ENCODE measurements around the gene LRRTM4. TPM values are rescaled to one million over a fixed set of nuclear protein-coding genes. Genes with fewer than 3 reads are reported as not detected.
"Not testable (repeated sequence)": the region's sequence is repeated elsewhere in the genome, so short reads cannot be mapped to it uniquely, and the experiment has no call there.

The LRRTM4 gene
- total and polyA plus RNA-seq, 7 experiments from 2014 or later = not detected

DNA sequence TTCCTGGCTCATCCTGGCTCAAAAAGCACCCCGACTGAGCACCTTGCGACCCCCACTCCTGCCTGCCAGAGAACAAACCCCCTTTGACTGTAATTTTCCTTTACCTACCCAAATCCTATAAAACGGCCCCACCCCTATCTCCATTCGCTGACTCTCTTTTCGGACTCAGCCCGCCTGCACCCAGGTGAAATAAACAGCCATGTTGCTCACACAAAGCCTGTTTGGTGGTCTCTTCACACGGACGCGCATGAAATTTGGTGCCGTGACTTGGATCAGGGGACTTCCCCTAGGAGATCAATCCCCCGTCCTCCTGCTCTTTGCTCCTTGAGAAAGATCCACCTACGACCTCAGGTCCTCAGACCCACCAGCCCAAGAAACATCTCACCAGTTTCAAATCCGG, 433.8 kb downstream of the LRRTM4 start:
- H3K4me1 ChIP-seq (ENCODE audit: control insufficient read depth in 2 of 2, insufficient read depth in 2 of 2, low read length in 2 of 2); CTCF ChIA-PET; H3K36me3 ChIP-seq (ENCODE audit: control insufficient read depth in 2 of 3, insufficient read depth in 3 of 3, low read length in 3 of 3); H3K4me1 Mint-ChIP-seq; H3K27ac Mint-ChIP-seq; H3K4me3 Mint-ChIP-seq; ATAC-seq; H3K9me3 ChIP-seq (ENCODE audit: control insufficient read depth in 2 of 3, low read length in 3 of 3); H3K27ac ChIP-seq (ENCODE audit: low read depth, low read length); H3K4me3 ChIP-seq (ENCODE audit: low read length); POLR2A ChIA-PET; DNase-seq; H3K36me3 Mint-ChIP-seq; H3K27me3 ChIP-seq (ENCODE audit: control insufficient read depth in 2 of 2, insufficient read depth in 2 of 2, low read length in 2 of 2); intact Hi-C loops (cut with micrococcal nuclease): not testable (repeated sequence)
- peaks cover 0 to 16% (median 10%) of the 10 kb centered on the region in 11 donors for H3K9me3 Mint-ChIP-seq
- H3K27me3 Mint-ChIP-seq = peaks cover 0 to 23% (median 4%) of the 10 kb centered on the region in 5 donors

GRCh38 chr2:77087987-77088414, 434.2 kb downstream of the LRRTM4 start:
- no peaks in the 10 kb centered on the region for H3K27me3 ChIP-seq (ENCODE audit: control insufficient read depth in 2 of 2, insufficient read depth in 2 of 2, low read length in 2 of 2)
- POLR2A ChIA-PET = no interaction called here
- Mint-ChIP-seq H3K4me1 (no peaks in the 10 kb centered on the region), H3K36me3 (no peaks in the 10 kb centered on the region), H3K4me3 (no peak overlapping the region), H3K27ac (no peak overlapping the region), H3K27me3 (peaks cover 0 to 23% (median 4%) of the 10 kb centered on the region in 5 donors), H3K9me3 (peaks cover 0 to 16% (median 8%) of the 10 kb centered on the region in 11 donors)
- intact Hi-C loops (cut with micrococcal nuclease) = no loop called here
- H3K4me1 ChIP-seq (ENCODE audit: control insufficient read depth in 2 of 2, insufficient read depth in 2 of 2, low read length in 2 of 2) = no peaks in the 10 kb centered on the region
- H3K36me3 ChIP-seq (ENCODE audit: control insufficient read depth in 2 of 3, insufficient read depth in 3 of 3, low read length in 3 of 3) = no peaks in the 10 kb centered on the region
- H3K4me3 ChIP-seq (ENCODE audit: low read length) = no peak overlapping the region
- DNase-seq (no peak), ATAC-seq (no peak)
- CTCF ChIA-PET = no interaction called here
- no peak overlapping the region for H3K27ac ChIP-seq (ENCODE audit: low read depth, low read length)
- peaks cover 0 to 4% (median 0%) of the 10 kb centered on the region in 3 experiments for H3K9me3 ChIP-seq (ENCODE audit: control insufficient read depth in 2 of 3, low read length in 3 of 3)

DNA sequence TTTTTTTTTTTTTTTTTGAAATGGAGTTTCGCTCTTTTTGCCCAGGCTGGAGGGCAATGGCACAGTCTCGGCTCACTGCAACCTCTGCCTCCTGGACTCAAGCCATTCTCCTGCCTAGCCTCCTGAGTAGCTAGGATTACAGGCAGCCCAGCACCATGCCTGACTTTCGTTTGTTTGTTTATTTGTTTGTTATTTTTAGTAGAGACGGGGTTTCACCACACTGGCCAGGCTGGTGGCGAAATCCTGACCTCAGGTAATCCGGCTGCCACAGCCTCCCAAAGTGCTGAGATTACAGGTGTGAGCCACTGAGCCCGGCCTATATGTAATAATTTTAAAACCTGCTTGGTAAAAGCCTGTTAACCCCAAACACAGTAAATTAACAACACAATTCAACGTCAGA, 435.7 kb downstream of the LRRTM4 start:
- Mint-ChIP-seq H3K27ac (no peak overlapping the region), H3K36me3 (no peaks in the 10 kb centered on the region), H3K4me1 (no peaks in the 10 kb centered on the region), H3K4me3 (no peak overlapping the region), H3K9me3 (peaks cover 0 to 16% (median 6%) of the 10 kb centered on the region in 11 donors), H3K27me3 (peaks cover 0 to 23% (median 4%) of the 10 kb centered on the region in 5 donors)
- H3K4me1 ChIP-seq (ENCODE audit: control insufficient read depth in 2 of 2, insufficient read depth in 2 of 2, low read length in 2 of 2) = peaks cover 0 to 3% of the 10 kb centered on the region in 2 donors
- H3K27me3 ChIP-seq (ENCODE audit: control insufficient read depth in 2 of 2, insufficient read depth in 2 of 2, low read length in 2 of 2) = no peaks in the 10 kb centered on the region
- DNase-seq (no peak), ATAC-seq (no peak)
- intact Hi-C loops (cut with micrococcal nuclease) = no loop called here
- POLR2A ChIA-PET = no interaction called here
- H3K4me3 ChIP-seq (ENCODE audit: low read length) = no peak overlapping the region
- H3K36me3 ChIP-seq (ENCODE audit: control insufficient read depth in 2 of 3, insufficient read depth in 3 of 3, low read length in 3 of 3) = no peaks in the 10 kb centered on the region
- H3K9me3 ChIP-seq (ENCODE audit: control insufficient read depth in 2 of 3, low read length in 3 of 3) = peaks cover 0 to 4% (median 0%) of the 10 kb centered on the region in 3 experiments
- CTCF ChIA-PET = no interaction called here
- no peak overlapping the region for H3K27ac ChIP-seq (ENCODE audit: low read depth, low read length)

DNA sequence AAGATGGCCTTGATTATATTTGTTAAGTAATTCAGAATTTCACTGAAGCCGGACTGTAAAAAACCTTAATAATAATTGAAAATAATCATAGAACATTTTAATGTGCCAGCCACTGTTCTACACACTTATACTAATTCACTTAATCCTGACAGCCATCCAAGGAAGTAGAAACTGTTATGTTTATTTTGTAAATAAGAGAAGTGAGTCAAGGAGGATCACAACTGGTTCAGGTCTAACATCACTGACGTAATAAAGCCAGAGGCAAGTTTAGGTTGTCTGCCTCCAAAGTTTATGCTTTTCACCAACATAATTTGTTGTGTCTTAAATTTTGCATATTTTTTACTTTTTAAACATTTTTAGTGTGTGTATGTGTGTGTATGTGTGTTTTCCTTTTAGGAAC, 436.1 kb downstream of the LRRTM4 start:
- Mint-ChIP-seq H3K27me3 (peaks cover 0 to 23% (median 4%) of the 10 kb centered on the region in 5 donors), H3K4me1 (no peaks in the 10 kb centered on the region), H3K9me3 (peaks cover 0 to 16% (median 6%) of the 10 kb centered on the region in 11 donors), H3K4me3 (no peak overlapping the region), H3K27ac (no peak overlapping the region), H3K36me3 (no peaks in the 10 kb centered on the region)
- DNase-seq = no peak
- ChIA-PET CTCF (no interaction called here), POLR2A (no interaction called here)
- H3K27me3 ChIP-seq (ENCODE audit: control insufficient read depth in 2 of 2, insufficient read depth in 2 of 2, low read length in 2 of 2) = no peaks in the 10 kb centered on the region
- no peak overlapping the region for H3K4me3 ChIP-seq (ENCODE audit: low read length)
- H3K36me3 ChIP-seq (ENCODE audit: control insufficient read depth in 2 of 3, insufficient read depth in 3 of 3, low read length in 3 of 3) = no peaks in the 10 kb centered on the region
- peaks cover 0 to 3% of the 10 kb centered on the region in 2 donors for H3K4me1 ChIP-seq (ENCODE audit: control insufficient read depth in 2 of 2, insufficient read depth in 2 of 2, low read length in 2 of 2)
- H3K9me3 ChIP-seq (ENCODE audit: control insufficient read depth in 2 of 3, low read length in 3 of 3) = peaks cover 0 to 4% (median 0%) of the 10 kb centered on the region in 3 experiments
- intact Hi-C loops (cut with micrococcal nuclease) = no loop called here
- H3K27ac ChIP-seq (ENCODE audit: low read depth, low read length) = no peak overlapping the region
- ATAC-seq = no peak

DNA sequence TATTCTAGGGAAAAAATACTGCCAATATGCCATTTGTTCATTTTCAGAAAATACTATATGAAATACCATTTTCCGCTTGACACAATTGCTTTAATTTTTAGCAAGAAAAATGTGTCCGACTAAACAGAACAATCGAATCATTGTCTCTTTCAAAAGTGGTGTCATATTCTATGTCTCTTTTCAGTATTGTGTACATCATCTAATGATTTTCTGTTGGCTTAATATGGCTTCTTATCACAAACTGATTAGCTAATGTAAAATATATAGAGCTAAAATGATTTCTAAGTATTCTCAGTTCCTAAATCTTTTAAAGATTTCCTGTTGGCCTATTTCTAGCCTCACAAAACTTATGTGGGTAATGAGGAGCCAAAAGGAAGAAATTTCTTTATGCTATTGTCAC, 436.6 kb downstream of the LRRTM4 start:
- Mint-ChIP-seq H3K4me3 (no peak overlapping the region), H3K9me3 (peaks cover under 1 to 16% (median 8%) of the 10 kb centered on the region in 11 donors), H3K27ac (no peak overlapping the region), H3K36me3 (no peaks in the 10 kb centered on the region), H3K4me1 (no peaks in the 10 kb centered on the region), H3K27me3 (peaks cover 0 to 22% (median 4%) of the 10 kb centered on the region in 5 donors)
- Histone ChIP-seq H3K36me3 (ENCODE audit: control insufficient read depth in 2 of 3, insufficient read depth in 3 of 3, low read length in 3 of 3) (no peaks in the 10 kb centered on the region), H3K9me3 (ENCODE audit: control insufficient read depth in 2 of 3, low read length in 3 of 3) (peaks cover 0 to 4% (median 0%) of the 10 kb centered on the region in 3 experiments), H3K4me3 (ENCODE audit: low read length) (no peak overlapping the region), H3K4me1 (ENCODE audit: control insufficient read depth in 2 of 2, insufficient read depth in 2 of 2, low read length in 2 of 2) (peaks cover 0 to 3% of the 10 kb centered on the region in 2 donors), H3K27me3 (ENCODE audit: control insufficient read depth in 2 of 2, insufficient read depth in 2 of 2, low read length in 2 of 2) (no peaks in the 10 kb centered on the region), H3K27ac (ENCODE audit: low read depth, low read length) (no peak overlapping the region)
- ATAC-seq (no peak), DNase-seq (no peak)
- CTCF ChIA-PET = no interaction called here
- intact Hi-C loops (cut with micrococcal nuclease) = no loop called here
- POLR2A ChIA-PET = no interaction called here

GRCh38 chr2:77081597-77081996, 440.6 kb downstream of the LRRTM4 start:
- peaks cover 0 to 4% (median 0%) of the 10 kb centered on the region in 3 experiments for H3K9me3 ChIP-seq (ENCODE audit: control insufficient read depth in 2 of 3, low read length in 3 of 3)
- H3K27ac ChIP-seq (ENCODE audit: low read depth, low read length) = no peak overlapping the region
- H3K27me3 ChIP-seq (ENCODE audit: control insufficient read depth in 2 of 2, insufficient read depth in 2 of 2, low read length in 2 of 2) = no peaks in the 10 kb centered on the region
- intact Hi-C loops (cut with micrococcal nuclease) = no loop called here
- CTCF ChIA-PET = no interaction called here
- no peak overlapping the region for H3K4me3 Mint-ChIP-seq
- H3K27ac Mint-ChIP-seq = no peak overlapping the region
- H3K4me3 ChIP-seq (ENCODE audit: low read length) = no peak overlapping the region
- POLR2A ChIA-PET = no interaction called here
- H3K9me3 Mint-ChIP-seq = peaks cover 0 to 18% (median 4%) of the 10 kb centered on the region in 11 donors
- H3K27me3 Mint-ChIP-seq = no peaks in the 10 kb centered on the region
- no peak for DNase-seq
- H3K36me3 ChIP-seq (ENCODE audit: control insufficient read depth in 2 of 3, insufficient read depth in 3 of 3, low read length in 3 of 3) = no peaks in the 10 kb centered on the region
- ATAC-seq = no peak
- peaks cover 0 to 3% of the 10 kb centered on the region in 2 donors for H3K4me1 ChIP-seq (ENCODE audit: control insufficient read depth in 2 of 2, insufficient read depth in 2 of 2, low read length in 2 of 2)
- H3K4me1 Mint-ChIP-seq = no peaks in the 10 kb centered on the region
- H3K36me3 Mint-ChIP-seq = peaks cover 0 to 3% (median 0%) of the 10 kb centered on the region in 5 donors

DNA sequence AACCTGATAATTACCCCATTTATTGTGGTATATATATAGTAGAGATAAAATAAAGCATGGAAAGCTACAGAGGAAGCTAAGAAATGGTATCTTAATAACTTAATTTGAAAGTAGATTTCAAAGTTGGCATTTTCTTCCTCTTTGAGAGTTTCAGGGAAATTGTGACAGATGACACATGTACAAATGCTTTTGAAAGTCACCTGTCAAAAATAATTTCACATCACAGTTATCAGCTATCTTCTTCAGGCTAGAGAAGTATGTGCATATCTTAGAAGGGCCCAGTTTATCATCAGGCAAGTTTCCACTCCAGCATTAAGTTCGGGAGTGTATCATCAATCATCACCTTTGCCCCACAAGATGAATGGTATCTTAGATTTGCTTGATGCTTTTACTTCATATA, 457.9 kb downstream of the LRRTM4 start:
- no peak overlapping the region for H3K27ac ChIP-seq (ENCODE audit: low read depth, low read length)
- no peak for ATAC-seq
- intact Hi-C loops (cut with micrococcal nuclease) = no loop called here

More for the DNA sequence above, 457.9 kb downstream of the LRRTM4 start:
- H3K9me3 Mint-ChIP-seq = peaks cover 1 to 12% (median 5%) of the 10 kb centered on the region in 11 donors
- H3K36me3 Mint-ChIP-seq = no peaks in the 10 kb centered on the region
- H3K4me1 Mint-ChIP-seq = no peaks in the 10 kb centered on the region
- no peaks in the 10 kb centered on the region for H3K27me3 ChIP-seq (ENCODE audit: control insufficient read depth in 2 of 2, insufficient read depth in 2 of 2, low read length in 2 of 2)
- no peak overlapping the region for H3K4me3 ChIP-seq (ENCODE audit: low read length)
- CTCF ChIA-PET = no interaction called here
- H3K27me3 Mint-ChIP-seq = no peaks in the 10 kb centered on the region
- POLR2A ChIA-PET = no interaction called here
- no peaks in the 10 kb centered on the region for H3K9me3 ChIP-seq (ENCODE audit: control insufficient read depth in 2 of 3, low read length in 3 of 3)
- H3K4me1 ChIP-seq (ENCODE audit: control insufficient read depth in 2 of 2, insufficient read depth in 2 of 2, low read length in 2 of 2) = no peaks in the 10 kb centered on the region
- H3K36me3 ChIP-seq (ENCODE audit: control insufficient read depth in 2 of 3, insufficient read depth in 3 of 3, low read length in 3 of 3) = no peaks in the 10 kb centered on the region
- H3K4me3 Mint-ChIP-seq = no peak overlapping the region
- no peak for DNase-seq
- H3K27ac Mint-ChIP-seq = no peak overlapping the region

Data from naive thymus-derived CD4-positive, alpha-beta T cell (primary cell).